HEK293 (cell line): ENCODE data around the gene TAAR6.
"Not testable (repeated sequence)": the region's sequence is repeated elsewhere in the genome, so short reads cannot be mapped to it uniquely, and the experiment has no call there.

ENCODE experiments used
- CTCF ChIP-seq: fragments of 450-650 bp; formaldehyde crosslinking; IDR thresholded peaks from 2 replicates; pipeline ENCODE4 v1.5.1; 2016; ENCODE audit warnings: missing biosample characterization, missing genetic modification characterization
- ZBTB7A ChIP-seq: fragments of 450-650 bp; formaldehyde crosslinking; IDR thresholded peaks from 2 replicates; pipeline ENCODE4 v1.5.1; 2016; ENCODE audit warnings: low read depth, missing biosample characterization, missing genetic modification characterization
- ZNF140 ChIP-seq: fragments of 450-650 bp; formaldehyde crosslinking; IDR thresholded peaks from 2 replicates; pipeline ENCODE4 v1.5.1; 2016; ENCODE audit warnings: missing biosample characterization, missing genetic modification characterization
- ZNF24 ChIP-seq: fragments of 450-650 bp; formaldehyde crosslinking; IDR thresholded peaks from 2 replicates; pipeline ENCODE4 v1.5.1; 2016; ENCODE audit warnings: missing biosample characterization, missing genetic modification characterization
- ZNF639 ChIP-seq: fragments of 450-650 bp; formaldehyde crosslinking; IDR thresholded peaks from 2 replicates; pipeline ENCODE4 v1.5.1; 2016; ENCODE audit warnings: missing biosample characterization, missing genetic modification characterization
- ZNF76 ChIP-seq: fragments of 450-650 bp; formaldehyde crosslinking; IDR thresholded peaks from 2 replicates; pipeline ENCODE4; 2016; ENCODE audit warnings: low read depth, missing biosample characterization, missing genetic modification characterization, borderline replicate concordance

- not testable (repeated sequence) for TF ChIP-seq CTCF (tag by site-specific recombination); ZNF76; ZBTB7A (tag by site-specific recombination); ZNF24 (tag by site-specific recombination); ZNF140 (tag by site-specific recombination); ZNF639 (tag by site-specific recombination)
These were observed 35.6 kb upstream of the TAAR6 start for GRCh38 chr6:132534546-132534945.
